ENCODE data around the gene USP25. TPM values are rescaled to one million over a fixed set of nuclear protein-coding genes. Genes with fewer than 3 reads are reported as not detected.

Gene USP25
- total RNA-seq, 8 experiments from 2014 or later: 18.7 to 48.5 (median 34.0) TPM

DNA sequence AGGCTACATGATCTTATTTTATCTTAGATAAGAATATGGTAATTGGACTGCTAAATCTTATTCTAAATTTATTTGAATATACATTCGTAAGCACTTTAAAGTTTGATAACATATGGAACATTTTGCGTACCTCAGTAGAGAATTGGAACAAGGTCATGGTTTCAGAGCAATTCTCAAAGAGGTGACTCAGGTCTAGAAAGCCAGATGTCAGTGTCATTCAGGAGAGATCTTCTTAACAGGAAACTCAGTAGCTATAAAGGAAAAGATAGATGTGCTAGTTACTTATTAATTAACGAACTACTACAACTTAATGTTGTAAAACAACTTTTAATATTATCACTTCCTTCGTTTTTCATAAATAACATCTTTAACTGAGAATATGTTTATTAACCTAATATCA lies 142.5 kb downstream of the USP25 start:
- in situ Hi-C loops (cut with MboI; ENCODE audit: low pct_unique_long_range_greater_than_20kb in 2 of 9, low sequenced_read_pairs in 9 of 9, unreplicated experiment in 9 of 9): no loop called here

DNA sequence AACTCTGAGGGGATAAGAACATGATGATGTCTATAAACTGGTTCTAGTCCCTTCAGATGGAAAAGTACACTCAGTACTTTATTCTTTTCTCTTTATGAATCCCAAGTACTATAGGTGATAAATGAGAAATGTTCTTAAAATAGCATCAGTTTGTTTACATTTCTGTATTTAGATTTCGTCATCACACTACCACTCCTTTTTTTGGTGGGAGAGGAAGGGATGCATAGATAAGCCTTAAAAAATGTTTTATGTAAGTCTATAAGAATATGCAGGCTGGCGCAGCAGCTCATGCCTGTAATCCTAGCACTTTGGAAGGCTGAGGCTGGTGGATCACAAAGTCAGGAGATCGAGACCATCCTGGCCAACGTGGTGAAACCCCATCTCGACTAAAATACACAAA lies 144.8 kb downstream of the USP25 start:
- Histone ChIP-seq H3K4me1 (replicated peaks in 1 of 2) (no peaks in the 10 kb centered on the region), H3K27ac (no peak overlapping the region), H3K4me3 (no peak overlapping the region)
- in situ Hi-C loops (cut with MboI; ENCODE audit: low pct_unique_long_range_greater_than_20kb in 2 of 9, low sequenced_read_pairs in 9 of 9, unreplicated experiment in 9 of 9): no loop called here
- ATAC-seq (replicated peaks in 6 of 8): peak in 3 of 8 experiments; percentile 47 to 98 (median 84)
- WGBS, 10 experiments: 33 to 100% (median 90%) methylated on average over 1 to 5 of the region's 5 CpGs; no CpG with 5 or more reads in 1 of the 10 experiments

More for the DNA sequence above, 142.5 kb downstream of the USP25 start:
- no peaks in the 10 kb centered on the region for H3K4me1 ChIP-seq (replicated peaks in 1 of 2)
- no peak for ATAC-seq (replicated peaks in 6 of 8)
- H3K4me3 ChIP-seq: no peak overlapping the region
- 81 to 100% (median 92%) methylated on average over 2 to 4 of the region's 4 CpGs for WGBS, 10 experiments
- H3K27ac ChIP-seq: no peak overlapping the region

DNA sequence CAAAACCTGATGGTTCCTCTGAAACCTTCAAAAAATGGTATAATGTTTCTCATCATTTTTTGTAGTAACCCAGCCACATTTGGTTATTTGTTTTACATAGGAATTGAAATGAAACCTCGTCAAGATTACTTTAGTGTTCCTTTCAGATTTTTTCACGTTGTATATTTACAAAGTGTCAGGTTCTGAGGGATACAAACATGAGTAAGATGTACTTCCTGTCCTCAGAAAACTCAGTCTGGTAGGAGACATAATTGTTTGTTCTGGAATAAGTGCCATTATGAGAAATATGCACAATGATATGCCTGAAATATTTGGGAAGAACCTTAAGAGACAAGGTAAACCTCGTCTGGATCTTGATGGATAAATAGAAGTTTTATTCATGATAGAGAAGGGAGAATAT lies 145.5 kb downstream of the USP25 start:
- H3K4me1 ChIP-seq (replicated peaks in 1 of 2): no peaks in the 10 kb centered on the region
- 89 to 100% (median 100%) methylated on average over 1 to 3 of the region's 3 CpGs for WGBS, 10 experiments
- in situ Hi-C loops (cut with MboI; ENCODE audit: low pct_unique_long_range_greater_than_20kb in 2 of 9, low sequenced_read_pairs in 9 of 9, unreplicated experiment in 9 of 9): no loop called here
- no peak for ATAC-seq (replicated peaks in 6 of 8)
- H3K4me3 ChIP-seq: no peak overlapping the region
- no peak overlapping the region for H3K27ac ChIP-seq

DNA sequence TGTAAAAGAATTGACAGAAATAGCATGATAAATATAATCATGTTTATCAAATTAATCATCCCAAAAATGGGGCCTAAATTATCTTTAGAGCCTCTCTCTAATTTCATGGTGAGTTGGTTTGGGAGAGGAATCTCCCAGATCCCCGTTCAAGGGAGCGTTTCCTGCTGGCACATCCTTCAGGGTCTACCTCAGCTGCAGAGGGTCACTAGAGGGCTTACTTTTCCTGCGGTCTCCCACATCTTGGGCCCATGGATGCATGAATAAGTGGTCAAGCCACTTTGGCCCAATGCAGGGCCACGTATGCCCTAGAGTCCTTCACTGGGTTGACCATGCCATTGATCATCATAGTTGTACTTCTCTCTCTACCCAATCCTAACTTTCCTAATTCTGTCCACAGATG lies 164.1 kb downstream of the USP25 start:
- Histone ChIP-seq H3K27ac (no peak overlapping the region), H3K4me3 (no peak overlapping the region), H3K4me1 (replicated peaks in 1 of 2) (no peaks in the 10 kb centered on the region)
- no peak for ATAC-seq (replicated peaks in 6 of 8)
- WGBS, 10 experiments: 27 to 100% (median 88%) methylated on average over 1 to 4 of the region's 4 CpGs; no CpG with 5 or more reads in 4 of the 10 experiments
- in situ Hi-C loops (cut with MboI; ENCODE audit: low pct_unique_long_range_greater_than_20kb in 2 of 9, low sequenced_read_pairs in 9 of 9, unreplicated experiment in 9 of 9): no loop called here

DNA sequence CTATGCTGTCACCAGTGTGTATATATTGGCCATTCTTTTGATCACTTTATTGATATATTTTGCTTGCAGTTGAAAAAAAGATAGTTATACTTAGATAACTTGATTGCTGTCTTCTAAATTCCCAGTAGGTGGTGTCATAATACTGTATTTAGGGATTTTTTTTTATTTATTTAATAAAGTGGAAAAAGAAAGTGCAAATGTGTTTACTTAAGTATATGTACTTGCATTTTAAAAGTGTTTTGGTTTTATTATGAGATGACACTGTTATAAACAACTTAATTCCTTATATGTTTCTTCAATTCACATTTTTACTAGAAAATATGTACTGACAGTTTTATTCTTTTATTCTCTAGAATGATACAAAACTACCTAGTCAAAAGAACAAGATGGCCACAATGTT lies 164.8 kb downstream of the USP25 start:
- Histone ChIP-seq H3K4me1 (replicated peaks in 1 of 2) (no peaks in the 10 kb centered on the region), H3K4me3 (no peak overlapping the region), H3K27ac (no peak overlapping the region)
- ATAC-seq (replicated peaks in 6 of 8): peak in 1 of 8 experiments; percentile 35
- in situ Hi-C loops (cut with MboI; ENCODE audit: low pct_unique_long_range_greater_than_20kb in 2 of 9, low sequenced_read_pairs in 9 of 9, unreplicated experiment in 9 of 9): no loop called here

DNA sequence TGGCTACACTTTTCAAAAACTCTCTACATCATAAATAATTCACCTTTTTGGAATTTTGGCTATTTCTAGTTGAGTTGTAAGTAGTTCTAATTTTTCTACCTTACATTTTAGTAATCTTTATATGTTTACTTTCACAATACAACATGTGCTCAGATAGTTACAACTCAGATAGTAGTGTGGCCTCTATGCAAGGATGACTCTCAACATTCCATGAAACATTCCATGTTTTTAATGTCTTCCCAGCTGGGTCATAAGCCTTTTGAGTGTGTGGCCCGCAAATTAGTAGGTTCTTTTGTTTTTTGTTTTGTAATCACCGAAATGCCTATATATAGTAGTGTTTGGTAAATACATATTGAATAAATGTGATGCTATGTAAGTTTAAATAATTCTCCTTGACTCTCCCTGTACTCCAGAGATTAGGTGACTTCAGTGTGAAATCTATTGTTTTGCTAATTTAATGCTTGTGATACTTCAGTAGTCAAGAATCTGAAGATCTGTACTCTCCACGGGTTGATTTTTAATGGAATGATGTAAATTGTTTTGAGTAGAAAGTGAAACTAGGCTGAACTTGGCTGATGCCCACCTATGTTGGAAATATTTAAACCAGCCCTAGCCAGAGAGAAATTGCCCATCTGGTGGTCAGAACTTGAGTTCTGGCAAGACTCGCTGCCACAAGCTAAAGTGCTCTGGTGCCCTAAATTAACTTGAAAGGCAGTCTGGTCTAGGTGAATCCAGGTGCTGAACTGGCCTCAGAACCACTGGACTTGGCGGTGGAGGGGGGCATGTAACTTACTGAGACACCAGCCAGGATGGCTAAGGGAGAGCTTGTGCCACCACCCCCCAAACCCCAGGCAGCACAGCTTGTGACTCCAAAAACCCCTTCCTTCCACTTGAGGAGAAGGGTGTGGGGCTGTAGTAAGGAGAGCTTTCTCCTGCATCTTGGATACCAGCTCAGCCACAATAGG lies 165.6 kb downstream of the USP25 start:
- 0 to 100% (median 91%) methylated on average over 1 to 5 of the region's 5 CpGs; no CpG with 5 or more reads in 1 of the 10 experiments for WGBS, 10 experiments
- in situ Hi-C loops (cut with MboI; ENCODE audit: low pct_unique_long_range_greater_than_20kb in 2 of 9, low sequenced_read_pairs in 9 of 9, unreplicated experiment in 9 of 9): no loop called here
- peak in 2 of 8 experiments; percentile 29 to 30 for ATAC-seq (replicated peaks in 6 of 8)
- Histone ChIP-seq H3K27ac (no peak overlapping the region), H3K4me3 (no peak overlapping the region), H3K4me1 (replicated peaks in 1 of 2) (no peaks in the 10 kb centered on the region)

DNA sequence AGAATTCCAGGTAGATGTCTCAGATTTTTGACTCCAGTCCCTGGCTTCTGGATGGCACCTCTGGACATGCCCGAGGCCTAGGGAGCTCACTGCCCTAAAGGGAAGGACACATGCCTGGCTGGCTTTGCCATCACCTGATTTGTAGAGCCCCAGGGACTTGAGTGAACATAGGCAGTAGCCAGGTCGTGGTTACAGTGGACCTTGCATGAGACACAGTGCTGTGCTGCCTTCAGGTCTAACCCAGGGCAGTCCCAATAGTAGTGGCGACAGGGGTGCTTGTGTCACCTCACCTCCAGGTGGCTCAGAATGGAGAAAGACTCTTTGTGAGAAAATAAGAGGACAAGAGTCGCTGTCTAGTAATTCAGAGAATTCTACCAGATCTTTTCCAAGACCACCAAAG lies 166.7 kb downstream of the USP25 start:
- no peak for ATAC-seq (replicated peaks in 6 of 8)
- H3K4me1 ChIP-seq (replicated peaks in 1 of 2): no peaks in the 10 kb centered on the region
- in situ Hi-C loops (cut with MboI; ENCODE audit: low pct_unique_long_range_greater_than_20kb in 2 of 9, low sequenced_read_pairs in 9 of 9, unreplicated experiment in 9 of 9): no loop called here
- H3K4me3 ChIP-seq: no peak overlapping the region
- 71 to 100% (median 91%) methylated on average over 1 to 4 of the region's 4 CpGs; no CpG with 5 or more reads in 2 of the 10 experiments for WGBS, 10 experiments
- H3K27ac ChIP-seq: no peak overlapping the region

DNA sequence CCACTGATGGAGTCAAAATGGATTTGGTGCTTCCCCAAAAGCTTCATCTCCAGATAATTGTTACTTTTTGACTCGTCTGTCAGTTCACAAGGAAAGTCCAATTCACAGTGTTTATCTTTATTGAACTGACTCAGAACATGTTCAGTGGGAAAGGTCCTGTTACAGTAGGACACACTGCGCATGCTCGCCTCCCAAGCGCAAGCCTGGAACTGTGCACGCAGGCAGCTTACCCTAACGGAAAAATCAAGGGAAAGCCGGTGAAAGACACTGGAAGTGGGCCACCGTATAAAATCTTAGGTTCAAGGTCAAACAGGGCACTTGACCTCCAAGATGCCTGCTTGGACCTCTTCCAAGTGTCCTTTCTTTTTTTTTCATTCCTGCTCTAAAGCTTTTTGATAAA lies 174.6 kb downstream of the USP25 start:
- no peak for ATAC-seq (replicated peaks in 6 of 8)
- 83 to 100% (median 92%) methylated on average over 1 to 8 of the region's 8 CpGs; no CpG with 5 or more reads in 1 of the 10 experiments for WGBS, 10 experiments
- in situ Hi-C loops (cut with MboI; ENCODE audit: low pct_unique_long_range_greater_than_20kb in 2 of 9, low sequenced_read_pairs in 9 of 9, unreplicated experiment in 9 of 9): no loop called here

DNA sequence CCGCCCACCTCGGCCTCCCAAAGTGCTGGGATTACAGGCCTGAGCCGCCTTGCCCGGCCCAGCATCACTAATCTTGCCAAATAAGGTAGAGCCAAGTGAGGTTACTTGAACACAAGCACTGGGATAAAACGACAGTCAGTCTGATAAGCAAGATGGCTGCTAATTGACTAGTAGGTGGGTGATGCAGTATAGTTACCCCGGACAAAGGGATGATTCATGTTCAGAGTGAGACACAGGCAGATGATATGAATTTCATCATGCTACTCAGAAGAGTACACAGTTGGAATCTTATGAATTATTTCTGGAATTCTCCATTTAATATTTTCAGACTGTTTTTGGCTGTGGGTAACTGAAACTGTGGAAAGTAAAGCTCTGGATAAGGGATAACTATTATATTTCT lies 178.4 kb downstream of the USP25 start:
- 37 to 100% (median 76%) methylated on average over 1 to 6 of the region's 6 CpGs; no CpG with 5 or more reads in 4 of the 10 experiments for WGBS, 10 experiments

More for the DNA sequence above, 174.6 kb downstream of the USP25 start:
- Histone ChIP-seq H3K27ac (no peak overlapping the region), H3K4me1 (replicated peaks in 1 of 2) (no peaks in the 10 kb centered on the region), H3K4me3 (no peak overlapping the region)

DNA sequence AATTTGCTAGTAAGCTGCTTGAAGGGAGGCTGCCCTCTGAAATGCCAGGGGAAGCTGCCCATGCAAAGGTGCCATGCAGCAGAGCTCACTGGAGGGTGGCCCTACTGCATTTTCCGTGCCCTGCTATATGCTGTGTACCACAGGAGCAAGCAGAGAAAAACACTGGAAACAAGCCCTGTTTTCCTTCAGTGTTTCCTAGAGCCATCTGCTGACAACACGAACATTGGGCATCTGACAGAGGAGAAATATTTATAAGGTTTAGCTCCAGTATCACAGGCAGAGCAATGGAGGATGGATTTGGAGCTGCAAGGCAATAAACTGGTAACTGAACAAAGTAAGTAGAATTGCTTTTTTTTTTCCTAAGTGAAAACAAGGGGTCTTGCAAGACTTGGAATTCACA lies 198.4 kb downstream of the USP25 start:
- H3K4me3 ChIP-seq: no peak overlapping the region
- in situ Hi-C loops (cut with MboI; ENCODE audit: low pct_unique_long_range_greater_than_20kb in 2 of 9, low sequenced_read_pairs in 9 of 9, unreplicated experiment in 9 of 9): no loop called here
- 0 to 100% (median 67%) methylated on average over 1 to 2 of the region's 2 CpGs; no CpG with 5 or more reads in 5 of the 10 experiments for WGBS, 10 experiments
- no peak overlapping the region for H3K27ac ChIP-seq
- peak in 1 of 8 experiments; percentile 33 for ATAC-seq (replicated peaks in 6 of 8)
- no peaks in the 10 kb centered on the region for H3K4me1 ChIP-seq (replicated peaks in 1 of 2)

More for the DNA sequence above, 178.4 kb downstream of the USP25 start:
- no peak overlapping the region for H3K4me3 ChIP-seq
- ATAC-seq (replicated peaks in 6 of 8): peak in 3 of 8 experiments; percentile 26 to 87 (median 77)
- no peaks in the 10 kb centered on the region for H3K4me1 ChIP-seq (replicated peaks in 1 of 2)
- H3K27ac ChIP-seq: no peak overlapping the region
- in situ Hi-C loops (cut with MboI; ENCODE audit: low pct_unique_long_range_greater_than_20kb in 2 of 9, low sequenced_read_pairs in 9 of 9, unreplicated experiment in 9 of 9): no loop called here

DNA sequence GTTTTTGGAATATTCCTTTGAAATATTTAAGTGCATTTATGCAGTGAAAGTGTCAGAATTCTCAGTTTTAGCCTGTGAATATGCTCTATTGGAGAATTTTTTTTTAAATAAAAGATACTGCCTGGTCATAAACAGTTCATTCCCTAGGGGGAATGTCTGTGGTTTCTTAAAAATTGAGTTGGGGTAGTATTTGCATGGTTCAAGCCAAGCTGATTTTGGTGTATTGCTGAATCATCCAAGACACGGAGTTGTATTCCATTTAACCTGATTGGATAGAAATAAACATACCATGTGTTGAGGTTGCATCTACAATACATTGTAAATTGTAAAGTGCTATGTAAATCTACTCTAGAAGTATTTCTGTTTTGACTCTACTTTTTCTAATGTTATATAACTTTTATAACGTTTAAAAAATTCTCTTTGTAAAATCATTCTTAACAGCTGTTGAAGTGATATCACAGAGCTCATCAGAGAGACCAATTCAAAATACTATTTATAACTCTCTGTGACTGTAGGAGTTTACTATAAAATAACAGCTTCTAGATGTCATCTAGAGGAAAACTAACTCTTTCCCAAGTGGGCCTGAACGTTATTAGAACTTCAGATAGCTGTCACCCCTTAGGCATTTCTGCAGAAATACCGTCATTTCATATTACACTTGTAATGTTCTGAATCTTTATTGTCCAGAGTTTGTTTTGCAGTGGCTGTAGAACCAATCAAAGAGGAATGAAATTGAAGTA lies 199.1 kb downstream of the USP25 start:
- Histone ChIP-seq H3K27ac (no peak overlapping the region), H3K4me1 (replicated peaks in 1 of 2) (no peaks in the 10 kb centered on the region), H3K4me3 (no peak overlapping the region)
- peak in 1 of 8 experiments; percentile 45 for ATAC-seq (replicated peaks in 6 of 8)
- in situ Hi-C loops (cut with MboI; ENCODE audit: low pct_unique_long_range_greater_than_20kb in 2 of 9, low sequenced_read_pairs in 9 of 9, unreplicated experiment in 9 of 9): no loop called here
- 6 to 90% (median 59%) methylated on average over 2 to 4 of the region's 4 CpGs for WGBS, 10 experiments

DNA sequence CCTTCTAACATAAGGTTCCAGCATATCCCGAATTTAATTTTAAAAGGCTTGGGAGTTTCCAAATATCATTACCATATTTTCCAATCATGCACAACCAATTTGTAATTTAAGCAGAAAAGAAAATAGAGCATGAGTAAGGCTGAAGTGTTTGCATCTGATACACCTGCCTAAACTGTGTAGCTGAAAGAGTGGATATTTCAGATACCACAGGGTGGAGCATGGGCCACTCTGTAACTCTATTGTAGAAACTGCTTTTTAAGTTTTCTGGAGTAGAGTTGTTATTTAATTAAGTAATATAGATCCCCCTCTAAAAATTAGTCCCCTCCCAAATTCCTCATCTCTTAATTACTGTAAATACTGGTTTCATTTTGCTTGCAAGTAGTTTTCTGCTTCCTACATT lies 199.8 kb downstream of the USP25 start:
- in situ Hi-C loops (cut with MboI; ENCODE audit: low pct_unique_long_range_greater_than_20kb in 2 of 9, low sequenced_read_pairs in 9 of 9, unreplicated experiment in 9 of 9): no loop called here
- ATAC-seq (replicated peaks in 6 of 8): no peak
- 25 to 100% (median 72%) methylated on average over 1 of the region's 1 CpG; no CpG with 5 or more reads in 2 of the 10 experiments for WGBS, 10 experiments

More for the DNA sequence above, 199.8 kb downstream of the USP25 start:
- no peaks in the 10 kb centered on the region for H3K4me1 ChIP-seq (replicated peaks in 1 of 2)
- no peak overlapping the region for H3K27ac ChIP-seq
- H3K4me3 ChIP-seq: no peak overlapping the region
